HepG2 (cell line): ENCODE data around the gene DHX8. TPM values are rescaled to one million over a fixed set of nuclear protein-coding genes. Genes with fewer than 3 reads are reported as not detected.

Experiments used
- AGO1 ChIP-seq: fragments of 200-400 bp; formaldehyde crosslinking; IDR thresholded peaks from 2 replicates; pipeline ENCODE4 v1.6.1; 2017; ENCODE audit warnings: mild to moderate bottlenecking, low read depth, low read length, moderate library complexity; ENCODE audit not compliant: poor library complexity, severe bottlenecking
- ETV6 ChIP-seq: sonication (generic); formaldehyde crosslinking; conservative IDR thresholded peaks from 2 replicates; pipeline ENCODE4 v1.4.0; 2020; ENCODE audit warnings: missing genetic modification reagents
- KLF6 ChIP-seq: IDR thresholded peaks from 2 replicates; pipeline ENCODE4 v1.8.0; 2016; ENCODE audit warnings: missing biosample characterization, missing genetic modification reagents
- MAF1 ChIP-seq: sonication (generic); formaldehyde crosslinking; IDR thresholded peaks from 2 replicates; pipeline ENCODE4 v1.5.0; 2020; ENCODE audit warnings: missing genetic modification reagents, borderline replicate concordance
- MIXL1 ChIP-seq: IDR thresholded peaks from 2 replicates; pipeline ENCODE4 v1.6.1; 2016
- NCOA1 ChIP-seq: sonication (generic); formaldehyde crosslinking; IDR thresholded peaks from 2 replicates; pipeline ENCODE4 v1.9.0; 2021; ENCODE audit warnings: missing genetic modification reagents
- PHF21A ChIP-seq: sonication (generic); formaldehyde crosslinking; IDR thresholded peaks from 2 replicates; pipeline ENCODE4 v1.5.0; 2020; ENCODE audit warnings: mild to moderate bottlenecking, missing genetic modification reagents
- POLR2G ChIP-seq: fragments of 200-400 bp; formaldehyde crosslinking; IDR thresholded peaks from 2 replicates; pipeline ENCODE4 v1.6.1; 2018; ENCODE audit warnings: mild to moderate bottlenecking, low read depth, low read length, moderate library complexity
- RBM22 ChIP-seq: fragments of 200-400 bp; formaldehyde crosslinking; optimal IDR thresholded peaks from 2 replicates; pipeline ENCODE3; 2017; ENCODE audit warnings: mild to moderate bottlenecking, low read length, moderate library complexity
- SNAI1 ChIP-seq: sonication (generic); formaldehyde crosslinking; IDR thresholded peaks from 2 replicates; pipeline ENCODE4 v1.5.0; 2020; ENCODE audit warnings: mild to moderate bottlenecking, missing genetic modification reagents, borderline replicate concordance
- SOX5 ChIP-seq: IDR thresholded peaks from 2 replicates; pipeline ENCODE4 v1.6.1; 2016; ENCODE audit warnings: borderline replicate concordance
- SP4 ChIP-seq: sonication (generic); formaldehyde crosslinking; IDR thresholded peaks from 2 replicates; pipeline ENCODE4 v1.8.1; 2023; ENCODE audit warnings: mild to moderate bottlenecking, missing genetic modification reagents
- TAF1 ChIP-seq: sonication (generic); formaldehyde crosslinking; IDR thresholded peaks from 2 replicates; pipeline ENCODE4 v1.4.0; 2020; ENCODE audit warnings: missing genetic modification reagents
- ZFAT ChIP-seq: sonication (generic); formaldehyde crosslinking; conservative IDR thresholded peaks from 2 replicates; pipeline ENCODE4 v1.8.1; 2023; ENCODE audit warnings: missing genetic modification reagents, inconsistent platforms
- ZFP82 ChIP-seq: sonication (generic); formaldehyde crosslinking; IDR thresholded peaks from 2 replicates; pipeline ENCODE4 v1.5.1; 2020; ENCODE audit warnings: mild to moderate bottlenecking, missing genetic modification reagents, borderline replicate concordance
- ZNF251 ChIP-seq: sonication (generic); formaldehyde crosslinking; IDR thresholded peaks from 2 replicates; pipeline ENCODE4 v1.9.0; 2021; ENCODE audit warnings: mild to moderate bottlenecking, missing genetic modification reagents
- ZNF34 ChIP-seq: sonication (generic); formaldehyde crosslinking; IDR thresholded peaks from 2 replicates; pipeline ENCODE4 v1.4.0; 2020; ENCODE audit warnings: mild to moderate bottlenecking, missing genetic modification reagents, borderline replicate concordance
- ZNF703 ChIP-seq: sonication (generic); formaldehyde crosslinking; IDR thresholded peaks from 2 replicates; pipeline ENCODE4 v1.5.1; 2020; ENCODE audit warnings: missing genetic modification reagents, mild to moderate bottlenecking, moderate library complexity, borderline replicate concordance
- polyA plus RNA-seq, 8 experiments: library from polyadenylated mRNA; depleted of rRNA in 3 of 8; stranded (reverse) in 7 of 8; unstranded in 1 of 8; fragments of >200 nt; fragmentation: Illumina TruSeq in 4 of 8; extraction: Trizol in 4 of 8; gene quantifications; 2 replicates each; pipeline versions ENCODE4 v1.2.1 to v1.2.3, GENCODE V29; 2011 to 2016; ENCODE audit warnings: low read depth in 4 of 8, missing spikeins in 1 of 8, mixed read lengths in 1 of 8; ENCODE audit not compliant: insufficient read depth in 1 of 8
- total RNA-seq, 5 experiments: library from RNA; depleted of rRNA; stranded (reverse); fragments of >200 nt; fragmentation: Illumina TruSeq; extraction: Trizol; gene quantifications; 2 replicates each; pipeline ENCODE4 v1.2.3, GENCODE V29; 2016; ENCODE audit warnings: low read depth in 1 of 5
- TF ChIP-seq, protein P1 (sequence below): sonication (generic); formaldehyde crosslinking; IDR thresholded peaks from 2 replicates; pipeline ENCODE4 v1.4.0; 2020; ENCODE audit warnings: mild to moderate bottlenecking, missing genetic modification reagents, borderline replicate concordance
- TF ChIP-seq, protein P2 (sequence below): sonication (generic); formaldehyde crosslinking; IDR thresholded peaks from 2 replicates; pipeline ENCODE4 v1.8.0; 2022; ENCODE audit warnings: mild to moderate bottlenecking, missing genetic modification reagents, moderate library complexity
- TF ChIP-seq, protein P3 (sequence below): sonication (generic); formaldehyde crosslinking; IDR thresholded peaks from 2 replicates; pipeline ENCODE4 v1.8.0; 2022; ENCODE audit warnings: mild to moderate bottlenecking, missing genetic modification reagents; ENCODE audit not compliant: insufficient replicate concordance
- TF ChIP-seq, protein P4 (sequence below): sonication (generic); formaldehyde crosslinking; IDR thresholded peaks from 2 replicates; pipeline ENCODE4 v1.5.0; 2020; ENCODE audit warnings: missing genetic modification reagents

The DHX8 gene
- total and polyA plus RNA-seq, 2 of the 13 experiments (the other 11 are each of a cell fraction or from before 2014, with no cell fraction given), result 24.8 to 48.9 TPM

DNA sequence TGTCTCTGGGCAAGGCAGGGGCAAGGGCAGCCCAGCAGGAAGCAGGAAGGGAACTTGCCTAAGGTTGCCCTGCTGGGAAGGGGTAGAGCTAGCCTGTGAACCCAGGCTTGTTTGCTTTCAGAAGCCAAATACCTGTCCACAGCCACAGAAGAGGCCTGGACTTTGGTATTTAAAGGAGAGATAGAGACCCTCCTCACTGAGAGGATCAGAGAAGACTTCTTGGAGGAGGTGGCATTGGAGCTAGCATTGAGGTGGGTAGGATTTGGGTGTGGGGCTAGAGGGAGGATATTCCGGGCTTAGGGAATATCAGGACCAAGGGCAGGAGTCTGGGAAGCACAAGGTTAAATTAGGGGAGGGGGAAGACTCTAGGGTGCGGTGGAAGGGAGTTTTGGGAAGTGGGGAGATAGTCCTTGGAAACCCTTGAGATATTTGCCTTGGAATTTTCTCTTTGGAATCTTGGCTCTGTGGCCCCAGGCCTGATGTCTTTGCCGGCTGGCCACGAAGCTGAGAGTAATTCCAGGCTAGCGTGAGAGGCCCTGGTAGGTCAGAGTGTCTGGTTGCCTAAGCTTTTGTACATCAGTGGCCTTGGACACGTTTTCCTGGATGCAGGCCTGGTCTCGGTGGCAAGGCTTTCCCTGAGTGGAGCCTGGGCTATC is 75.5 kb downstream of the DHX8 start (continued):
- TF ChIP-seq TAF1, result no peak
- peak; percentile 72 for TF ChIP-seq PHF21A (CRISPR knock-in tag)
- TF ChIP-seq AGO1, result no peak
- TF ChIP-seq RBM22, result no peak
- TF ChIP-seq, protein P1, sequence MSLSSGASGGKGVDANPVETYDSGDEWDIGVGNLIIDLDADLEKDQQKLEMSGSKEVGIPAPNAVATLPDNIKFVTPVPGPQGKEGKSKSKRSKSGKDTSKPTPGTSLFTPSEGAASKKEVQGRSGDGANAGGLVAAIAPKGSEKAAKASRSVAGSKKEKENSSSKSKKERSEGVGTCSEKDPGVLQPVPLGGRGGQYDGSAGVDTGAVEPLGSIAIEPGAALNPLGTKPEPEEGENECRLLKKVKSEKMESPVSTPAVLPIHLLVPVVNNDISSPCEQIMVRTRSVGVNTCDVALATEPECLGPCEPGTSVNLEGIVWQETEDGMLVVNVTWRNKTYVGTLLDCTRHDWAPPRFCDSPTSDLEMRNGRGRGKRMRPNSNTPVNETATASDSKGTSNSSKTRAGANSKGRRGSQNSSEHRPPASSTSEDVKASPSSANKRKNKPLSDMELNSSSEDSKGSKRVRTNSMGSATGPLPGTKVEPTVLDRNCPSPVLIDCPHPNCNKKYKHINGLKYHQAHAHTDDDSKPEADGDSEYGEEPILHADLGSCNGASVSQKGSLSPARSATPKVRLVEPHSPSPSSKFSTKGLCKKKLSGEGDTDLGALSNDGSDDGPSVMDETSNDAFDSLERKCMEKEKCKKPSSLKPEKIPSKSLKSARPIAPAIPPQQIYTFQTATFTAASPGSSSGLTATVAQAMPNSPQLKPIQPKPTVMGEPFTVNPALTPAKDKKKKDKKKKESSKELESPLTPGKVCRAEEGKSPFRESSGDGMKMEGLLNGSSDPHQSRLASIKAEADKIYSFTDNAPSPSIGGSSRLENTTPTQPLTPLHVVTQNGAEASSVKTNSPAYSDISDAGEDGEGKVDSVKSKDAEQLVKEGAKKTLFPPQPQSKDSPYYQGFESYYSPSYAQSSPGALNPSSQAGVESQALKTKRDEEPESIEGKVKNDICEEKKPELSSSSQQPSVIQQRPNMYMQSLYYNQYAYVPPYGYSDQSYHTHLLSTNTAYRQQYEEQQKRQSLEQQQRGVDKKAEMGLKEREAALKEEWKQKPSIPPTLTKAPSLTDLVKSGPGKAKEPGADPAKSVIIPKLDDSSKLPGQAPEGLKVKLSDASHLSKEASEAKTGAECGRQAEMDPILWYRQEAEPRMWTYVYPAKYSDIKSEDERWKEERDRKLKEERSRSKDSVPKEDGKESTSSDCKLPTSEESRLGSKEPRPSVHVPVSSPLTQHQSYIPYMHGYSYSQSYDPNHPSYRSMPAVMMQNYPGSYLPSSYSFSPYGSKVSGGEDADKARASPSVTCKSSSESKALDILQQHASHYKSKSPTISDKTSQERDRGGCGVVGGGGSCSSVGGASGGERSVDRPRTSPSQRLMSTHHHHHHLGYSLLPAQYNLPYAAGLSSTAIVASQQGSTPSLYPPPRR (CRISPR knock-in tag), result no peak
- TF ChIP-seq POLR2G, result no peak
- TF ChIP-seq ZNF251 (CRISPR knock-in tag), result no peak
- TF ChIP-seq ETV6 (CRISPR knock-in tag), result no peak
- TF ChIP-seq MIXL1 (CRISPR knock-in tag), result no peak
- no peak; the same call in 1 of the 2 replicates for TF ChIP-seq ZNF703 (CRISPR knock-in tag)
- no peak; the same call in 1 of the 2 replicates for TF ChIP-seq KLF6
- TF ChIP-seq, protein P2, sequence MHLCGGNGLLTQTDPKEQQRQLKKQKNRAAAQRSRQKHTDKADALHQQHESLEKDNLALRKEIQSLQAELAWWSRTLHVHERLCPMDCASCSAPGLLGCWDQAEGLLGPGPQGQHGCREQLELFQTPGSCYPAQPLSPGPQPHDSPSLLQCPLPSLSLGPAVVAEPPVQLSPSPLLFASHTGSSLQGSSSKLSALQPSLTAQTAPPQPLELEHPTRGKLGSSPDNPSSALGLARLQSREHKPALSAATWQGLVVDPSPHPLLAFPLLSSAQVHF (CRISPR knock-in tag), result no peak
- TF ChIP-seq SNAI1 (CRISPR knock-in tag), result no peak
- no peak for TF ChIP-seq ZFAT (CRISPR knock-in tag)
- TF ChIP-seq SOX5 (CRISPR knock-in tag), result peak; percentile 21; the same call in 1 of the 2 replicates
- TF ChIP-seq MAF1, result peak; percentile 55; the same call in 1 of the 2 replicates
- TF ChIP-seq ZNF34 (CRISPR knock-in tag), result no peak
- TF ChIP-seq NCOA1 (CRISPR knock-in tag), result no peak
- TF ChIP-seq SP4 (CRISPR knock-in tag), result no peak
- TF ChIP-seq, protein P3, sequence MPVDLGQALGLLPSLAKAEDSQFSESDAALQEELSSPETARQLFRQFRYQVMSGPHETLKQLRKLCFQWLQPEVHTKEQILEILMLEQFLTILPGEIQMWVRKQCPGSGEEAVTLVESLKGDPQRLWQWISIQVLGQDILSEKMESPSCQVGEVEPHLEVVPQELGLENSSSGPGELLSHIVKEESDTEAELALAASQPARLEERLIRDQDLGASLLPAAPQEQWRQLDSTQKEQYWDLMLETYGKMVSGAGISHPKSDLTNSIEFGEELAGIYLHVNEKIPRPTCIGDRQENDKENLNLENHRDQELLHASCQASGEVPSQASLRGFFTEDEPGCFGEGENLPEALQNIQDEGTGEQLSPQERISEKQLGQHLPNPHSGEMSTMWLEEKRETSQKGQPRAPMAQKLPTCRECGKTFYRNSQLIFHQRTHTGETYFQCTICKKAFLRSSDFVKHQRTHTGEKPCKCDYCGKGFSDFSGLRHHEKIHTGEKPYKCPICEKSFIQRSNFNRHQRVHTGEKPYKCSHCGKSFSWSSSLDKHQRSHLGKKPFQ (CRISPR knock-in tag), result no peak
- no peak for TF ChIP-seq ZFP82
- TF ChIP-seq, protein P4, sequence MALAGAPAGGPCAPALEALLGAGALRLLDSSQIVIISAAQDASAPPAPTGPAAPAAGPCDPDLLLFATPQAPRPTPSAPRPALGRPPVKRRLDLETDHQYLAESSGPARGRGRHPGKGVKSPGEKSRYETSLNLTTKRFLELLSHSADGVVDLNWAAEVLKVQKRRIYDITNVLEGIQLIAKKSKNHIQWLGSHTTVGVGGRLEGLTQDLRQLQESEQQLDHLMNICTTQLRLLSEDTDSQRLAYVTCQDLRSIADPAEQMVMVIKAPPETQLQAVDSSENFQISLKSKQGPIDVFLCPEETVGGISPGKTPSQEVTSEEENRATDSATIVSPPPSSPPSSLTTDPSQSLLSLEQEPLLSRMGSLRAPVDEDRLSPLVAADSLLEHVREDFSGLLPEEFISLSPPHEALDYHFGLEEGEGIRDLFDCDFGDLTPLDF (CRISPR knock-in tag), result no peak
